Right cardiac atrium (tissue), 5 donors: ENCODE data around the gene OSCP1. TPM values are rescaled to one million over a fixed set of nuclear protein-coding genes. Genes with fewer than 3 reads are reported as not detected.

Experiments used
- ATAC-seq, 2 donors: fragments of 200-7000 bp; cut with Tn5 transposase; one replicate each; pipeline versions ENCODE4 v1.8.0 to v1.9.1; 2020; ENCODE audit warnings: moderate library complexity in 2 of 2, mild to moderate bottlenecking in 1 of 2
- DNase-seq, 3 donors: peaks; one replicate each; pipeline ENCODE4 v3.0.0-alpha.2; 2020
- H3K27ac ChIP-seq: one replicate; pipeline ENCODE4 v1.5.1; 2013; ENCODE audit warnings: mild to moderate bottlenecking, low read length, control low read depth, moderate library complexity
- H3K27me3 ChIP-seq: one replicate; pipeline ENCODE4 v1.6.1; 2013; ENCODE audit not compliant: control insufficient read depth, insufficient read depth
- H3K4me1 ChIP-seq: one replicate; pipeline ENCODE4 v1.6.1; 2013; ENCODE audit warnings: low read length; ENCODE audit not compliant: control insufficient read depth, insufficient read depth
- H3K4me3 ChIP-seq: one replicate; pipeline ENCODE4 v1.5.1; 2013; ENCODE audit warnings: low read length, control low read depth
- H3K9me3 ChIP-seq: one replicate; pipeline ENCODE4 v1.6.1; 2013; ENCODE audit warnings: low read length; ENCODE audit not compliant: control insufficient read depth
- WGBS: extraction: QIAGEN DNeasy Blood & Tissue Kit; methylation state at CpG from one replicate; pipeline ENCODE4 v1.1.7; 2013; 5-methylcytosine and 5-hydroxymethylcytosine counted together
- intact Hi-C, 4 donors: fragments of 100-400 bp; cut with DNase I; formaldehyde crosslinking; loops; one replicate each; pipeline versions ENCODE4 v1.11.0 to v1.14.0; 2022 to 2023
- polyA plus RNA-seq: library from polyadenylated mRNA; stranded (reverse); fragments of 200-250 nt; gene quantifications from one replicate; pipeline ENCODE4 v1.2.3, GENCODE V29; 2013
- total RNA-seq, 4 donors: library from RNA; stranded (reverse); fragmentation: NEBNext Ultra II Directional; extraction: Animal tissue kit (Norgen Biotek cat#: 25700); gene quantifications; one replicate each; pipeline ENCODE4 v1.2.1, GENCODE V29; 2021
- donor health status: healthy with polysubstance abuse.
- donor health status: DM: no; HTN: yes; CAD: no.
- donor health status: DM: no; HTN: no; CAD: no.
- donor health status: DM: no; HTN: yes; CAD: no; lungs with severe emphysema.
- donor health status: DM: yes; HTN: yes; CAD: no.

OSCP1 gene
- total and polyA plus RNA-seq, 5 donors, result 6.7 to 10.2 (median 8.4) TPM

- H3K27me3 ChIP-seq, result no peaks in the 10 kb centered on the region
- ATAC-seq (no peak), DNase-seq (no peak)
- H3K9me3 ChIP-seq, result no peaks in the 10 kb centered on the region
- 91% methylated on average over 2 of the region's 2 CpGs for WGBS
- intact Hi-C loops, result no loop called here
- peaks cover 9% of the 10 kb centered on the region for H3K4me1 ChIP-seq
- H3K4me3 ChIP-seq, result no peak overlapping the region
- no peak overlapping the region for H3K27ac ChIP-seq
These were observed 59.8 kb downstream of the OSCP1 start for GRCh38 chr1:36390411-36390810.

- peaks cover 9% of the 10 kb centered on the region for H3K4me1 ChIP-seq
- DNase-seq, result no peak
- no peaks in the 10 kb centered on the region for H3K9me3 ChIP-seq
- 95% methylated on average over 1 of the region's 1 CpG for WGBS
- H3K4me3 ChIP-seq, result no peak overlapping the region
- H3K27me3 ChIP-seq, result no peaks in the 10 kb centered on the region
- no peak for ATAC-seq
- H3K27ac ChIP-seq, result no peak overlapping the region
- intact Hi-C loops, result loop anchor here in 1 of 4 donors (10.0 kb wide), 1 partner anchor 235 kb away; the partner anchor contains the start of gene MAP7D1
These were observed 60.3 kb downstream of the OSCP1 start for GRCh38 chr1:36389999-36390398.

GRCh38 chr1:36389261-36389660 is 61.0 kb downstream of the OSCP1 start:
- Histone ChIP-seq H3K27me3 (no peaks in the 10 kb centered on the region), H3K4me1 (peaks cover 9% of the 10 kb centered on the region), H3K9me3 (no peaks in the 10 kb centered on the region), H3K4me3 (no peak overlapping the region), H3K27ac (peak overlapping the region; percentile 14)
- intact Hi-C loops, result loop anchor here in 1 of 4 donors (10.0 kb wide), 1 partner anchor 234 kb away; the partner anchor contains the start of gene MAP7D1
- DNase-seq (no peak), ATAC-seq (no peak)
- WGBS, result 57% methylated on average over 2 of the region's 2 CpGs

GRCh38 chr1:36387141-36387949 is 62.9 kb downstream of the OSCP1 start:
- H3K27me3 ChIP-seq, result no peaks in the 10 kb centered on the region
- H3K27ac ChIP-seq, result peak overlapping the region; percentile 93
- WGBS, result 31% methylated on average over 10 of the region's 10 CpGs
- peaks cover 9% of the 10 kb centered on the region for H3K4me1 ChIP-seq
- H3K4me3 ChIP-seq, result no peak overlapping the region
- ATAC-seq, result peak; percentile 2 to 8
- no peaks in the 10 kb centered on the region for H3K9me3 ChIP-seq
- DNase-seq, result peak in 2 of 3 donors; percentile 61 to 80
- intact Hi-C loops, result loop anchor here in 1 of 4 donors (10.0 kb wide), 1 partner anchor 233 kb away; the partner anchor contains the start of gene MAP7D1

GRCh38 chr1:36386265-36387140 is 63.7 kb downstream of the OSCP1 start:
- WGBS, result under 1% methylated on average over 14 of the region's 14 CpGs
- peak; percentile 89 to 90 for ATAC-seq
- Histone ChIP-seq H3K4me1 (peaks cover 11% of the 10 kb centered on the region), H3K4me3 (peak overlapping the region; percentile 92), H3K27ac (peak overlapping the region; percentile 93), H3K9me3 (no peaks in the 10 kb centered on the region), H3K27me3 (no peaks in the 10 kb centered on the region)
- intact Hi-C loops, result loop anchor here in 1 of 4 donors (10.0 kb wide), 1 partner anchor 232 kb away; the partner anchor contains the start of gene MAP7D1
- peak; percentile 95 to 96 (median 95) for DNase-seq

GRCh38 chr1:36385410-36386264 is 64.6 kb downstream of the OSCP1 start, which contains the start of gene STK40:
Gene STK40 (minus strand): TSS chr1:36385924. CDS start chr1:36361332, 24,592 bp downstream.
- intact Hi-C loops, result loop anchor here in 1 of 4 donors (10.0 kb wide), 1 partner anchor 231 kb away; the partner anchor contains the start of gene MAP7D1
- ATAC-seq (peak; percentile 94 to 95), DNase-seq (peak; percentile 97 to 99 (median 99))
- Histone ChIP-seq H3K27ac (peak within 1 kb of the TSS; percentile 97), H3K4me3 (peak within 1 kb of the TSS; percentile 92), H3K4me1 (peaks cover 18% of the 10 kb centered on the region), H3K27me3 (no peaks in the 10 kb centered on the region), H3K9me3 (no peaks in the 10 kb centered on the region)
- WGBS, result under 1% methylated on average over 82 of the region's 82 CpGs

GRCh38 chr1:36384542-36385409 is 65.5 kb downstream of the OSCP1 start:
- Histone ChIP-seq H3K27ac (peak overlapping the region; percentile 97), H3K4me3 (peak overlapping the region; percentile 92), H3K27me3 (no peaks in the 10 kb centered on the region), H3K4me1 (peaks cover 23% of the 10 kb centered on the region), H3K9me3 (no peaks in the 10 kb centered on the region)
- intact Hi-C loops, result loop anchor here in 1 of 4 donors (10.0 kb wide), 1 partner anchor 230 kb away; the partner anchor contains the start of gene MAP7D1
- WGBS, result under 1% methylated on average over 25 of the region's 25 CpGs
- DNase-seq (peak; percentile 62 to 81 (median 77)), ATAC-seq (no peak)

GRCh38 chr1:36383240-36383639 is 67.0 kb downstream of the OSCP1 start:
- Histone ChIP-seq H3K4me3 (no peak overlapping the region), H3K4me1 (peaks cover 25% of the 10 kb centered on the region)

GRCh38 chr1:36382669-36383068 is 67.6 kb downstream of the OSCP1 start:
- Histone ChIP-seq H3K4me3 (no peak overlapping the region), H3K27ac (no peak overlapping the region), H3K9me3 (no peaks in the 10 kb centered on the region), H3K4me1 (peaks cover 24% of the 10 kb centered on the region), H3K27me3 (no peaks in the 10 kb centered on the region)
- WGBS, result 96% methylated on average over 4 of the region's 4 CpGs
- ATAC-seq, result no peak
- intact Hi-C loops, result loop anchor here in 1 of 4 donors (10.0 kb wide), 1 partner anchor 228 kb away; the partner anchor contains the start of gene MAP7D1
- DNase-seq, result peak in 1 of 3 donors; percentile 1

More at GRCh38 chr1:36383240-36383639, 67.0 kb downstream of the OSCP1 start:
- WGBS, result 77% methylated on average over 4 of the region's 4 CpGs
- H3K27me3 ChIP-seq, result no peaks in the 10 kb centered on the region
- H3K9me3 ChIP-seq, result no peaks in the 10 kb centered on the region
- ATAC-seq (no peak), DNase-seq (peak in 1 of 3 donors; percentile 64)
- intact Hi-C loops, result loop anchor here in 1 of 4 donors (10.0 kb wide), 1 partner anchor 228 kb away; the partner anchor contains the start of gene MAP7D1
- H3K27ac ChIP-seq, result peak overlapping the region; percentile 45
